ENCODE results near the gene PCDHB10.
"Not testable (repeated sequence)": the region's sequence is repeated elsewhere in the genome, so short reads cannot be mapped to it uniquely, and the experiment has no call there.

The PCDHB10 gene

GRCh38 chr5:141192110-141192725 is at the start of gene PCDHB10:
Gene PCDHB10, plus strand, starts transcription at chr5:141192353. Its CDS starts 200 bp downstream, at chr5:141192553.
- DNase-seq (ENCODE audit: low read depth) = no peak
- H3K4me3 ChIP-seq (ENCODE audit: low read length) = no peak within 1 kb of the TSS

GRCh38 chr5:141149812-141150211 is 42.3 kb upstream of the PCDHB10 start, which contains the start of gene PCDHB6:
Gene PCDHB6, plus strand, starts transcription at chr5:141150057. Its CDS starts 201 bp downstream, at chr5:141150258.
- TF ChIP-seq CTCF (conservative IDR thresholded peaks at IDR 0.05; ENCODE audit: low read depth, low read length) = no peak
- H3K4me3 ChIP-seq (ENCODE audit: low read length) = no peak within 1 kb of the TSS
- DNase-seq (ENCODE audit: low read depth) = no peak

More at GRCh38 chr5:141192110-141192725, at the start of gene PCDHB10:
- TF ChIP-seq CTCF (conservative IDR thresholded peaks at IDR 0.05; ENCODE audit: low read depth, low read length) = peak; percentile 21

- H3K4me3 ChIP-seq (ENCODE audit: low read length) = no peak overlapping the region
- no peak for DNase-seq (ENCODE audit: low read depth)
- TF ChIP-seq CTCF (conservative IDR thresholded peaks at IDR 0.05; ENCODE audit: low read depth, low read length) = no peak
Observed at GRCh38 chr5:141150224-141150992, 41.7 kb upstream of the PCDHB10 start.

GRCh38 chr5:141150993-141151325 is 41.2 kb upstream of the PCDHB10 start:
- no peak overlapping the region for H3K4me3 ChIP-seq (ENCODE audit: low read length)
- DNase-seq (ENCODE audit: low read depth) = no peak
- TF ChIP-seq CTCF (conservative IDR thresholded peaks at IDR 0.05; ENCODE audit: low read depth, low read length) = no peak

GRCh38 chr5:141151632-141152031 is 40.5 kb upstream of the PCDHB10 start:
- DNase-seq (ENCODE audit: low read depth); H3K4me3 ChIP-seq (ENCODE audit: low read length): not testable (repeated sequence)

GRCh38 chr5:141152096-141152495 is 40.1 kb upstream of the PCDHB10 start:
- not testable (repeated sequence) for H3K4me3 ChIP-seq (ENCODE audit: low read length); DNase-seq (ENCODE audit: low read depth)

GRCh38 chr5:141155540-141156374 is 36.4 kb upstream of the PCDHB10 start:
- no peak for DNase-seq (ENCODE audit: low read depth)
- no peak for TF ChIP-seq CTCF (conservative IDR thresholded peaks at IDR 0.05; ENCODE audit: low read depth, low read length)
- no peak overlapping the region for H3K4me3 ChIP-seq (ENCODE audit: low read length)

- DNase-seq (ENCODE audit: low read depth) = not testable (repeated sequence)
Observed at GRCh38 chr5:141157356-141157755, 34.8 kb upstream of the PCDHB10 start.

GRCh38 chr5:141157901-141158300 is 34.3 kb upstream of the PCDHB10 start:
- H3K4me3 ChIP-seq (ENCODE audit: low read length); DNase-seq (ENCODE audit: low read depth): not testable (repeated sequence)

More at GRCh38 chr5:141157356-141157755, 34.8 kb upstream of the PCDHB10 start:
- not testable (repeated sequence) for H3K4me3 ChIP-seq (ENCODE audit: low read length)

Measured in retinal pigment epithelial cell (primary cell).